C4-2B (cell line): Measurements from ENCODE around the gene SOX18.

Source experiments
- ZFX ChIP-seq: fragments of 450-650 bp; IDR thresholded peaks from 2 replicates; pipeline ENCODE4 v1.6.1; 2017
- TF ChIP-seq, protein P1 (sequence below): fragments of 450-650 bp; conservative IDR thresholded peaks from 2 replicates; pipeline ENCODE4 v1.5.1; 2017; ENCODE audit warnings: mild to moderate bottlenecking

DNA sequence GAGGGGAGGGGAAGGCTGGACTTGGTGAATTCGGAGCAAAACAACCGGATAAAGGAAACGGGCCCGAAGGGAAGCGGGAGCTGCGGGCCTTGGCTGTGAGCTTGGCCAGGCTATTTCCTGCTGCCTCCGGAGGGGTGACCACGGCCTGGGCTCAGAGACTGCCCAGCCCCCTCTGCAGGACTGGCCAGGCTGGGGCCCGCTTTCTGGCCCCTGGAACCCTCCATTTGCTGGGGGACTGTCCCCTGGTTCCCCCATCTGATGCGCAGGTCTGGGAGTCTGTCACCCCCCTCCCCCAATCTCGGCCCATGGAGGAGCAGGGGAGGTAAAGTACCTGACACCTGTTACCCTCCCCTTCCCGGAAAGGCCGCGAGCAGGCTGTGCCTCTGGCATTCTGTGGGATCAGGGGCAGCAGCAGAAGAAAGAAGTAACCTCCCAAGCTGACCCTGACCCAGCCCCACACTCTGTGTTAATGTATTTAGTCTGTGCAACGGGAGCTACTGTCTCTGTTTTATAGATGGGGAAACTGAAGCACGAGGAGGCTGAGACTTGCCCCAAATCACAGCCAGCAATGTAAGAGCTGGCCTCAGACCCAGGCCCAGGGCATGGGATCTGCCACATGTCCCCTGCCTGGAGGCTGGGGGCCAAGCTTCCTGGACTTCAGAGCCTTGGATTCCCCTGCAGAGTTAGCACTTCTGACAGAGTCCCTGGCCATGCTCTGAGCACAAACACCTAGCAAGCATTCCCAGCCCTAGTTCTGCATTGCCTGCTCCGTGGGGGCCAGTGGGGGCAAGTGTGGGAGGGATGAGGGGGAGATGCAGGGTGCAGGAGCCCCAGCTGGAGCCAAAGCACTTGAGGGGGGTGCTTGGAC is 9.9 kb downstream of the SOX18 start:
- TF ChIP-seq, protein P1, sequence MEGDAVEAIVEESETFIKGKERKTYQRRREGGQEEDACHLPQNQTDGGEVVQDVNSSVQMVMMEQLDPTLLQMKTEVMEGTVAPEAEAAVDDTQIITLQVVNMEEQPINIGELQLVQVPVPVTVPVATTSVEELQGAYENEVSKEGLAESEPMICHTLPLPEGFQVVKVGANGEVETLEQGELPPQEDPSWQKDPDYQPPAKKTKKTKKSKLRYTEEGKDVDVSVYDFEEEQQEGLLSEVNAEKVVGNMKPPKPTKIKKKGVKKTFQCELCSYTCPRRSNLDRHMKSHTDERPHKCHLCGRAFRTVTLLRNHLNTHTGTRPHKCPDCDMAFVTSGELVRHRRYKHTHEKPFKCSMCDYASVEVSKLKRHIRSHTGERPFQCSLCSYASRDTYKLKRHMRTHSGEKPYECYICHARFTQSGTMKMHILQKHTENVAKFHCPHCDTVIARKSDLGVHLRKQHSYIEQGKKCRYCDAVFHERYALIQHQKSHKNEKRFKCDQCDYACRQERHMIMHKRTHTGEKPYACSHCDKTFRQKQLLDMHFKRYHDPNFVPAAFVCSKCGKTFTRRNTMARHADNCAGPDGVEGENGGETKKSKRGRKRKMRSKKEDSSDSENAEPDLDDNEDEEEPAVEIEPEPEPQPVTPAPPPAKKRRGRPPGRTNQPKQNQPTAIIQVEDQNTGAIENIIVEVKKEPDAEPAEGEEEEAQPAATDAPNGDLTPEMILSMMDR: no peak
- no peak for TF ChIP-seq ZFX
